Keratinocyte (primary cell): ENCODE data around the gene CAMSAP3.

ENCODE experiments used
- CTCF ChIP-seq, 3 experiments: IDR thresholded peaks in 1 of 3; conservative IDR thresholded peaks in 1 of 3; optimal IDR thresholded peaks in 1 of 3; 2 replicates in 2 of 3; 3 replicates in 1 of 3; pipeline versions ENCODE3 to v1.5.1; 2011; ENCODE audit warnings: low read length in 3 of 3, mild to moderate bottlenecking in 3 of 3, moderate library complexity in 2 of 3, control low read depth in 1 of 3, inconsistent platforms in 1 of 3; ENCODE audit not compliant: insufficient read depth in 2 of 3; ENCODE audit errors: extremely low read depth in 1 of 3
- EZH2 ChIP-seq: IDR thresholded peaks from one replicate; pipeline ENCODE4 v1.6.1; 2012; ENCODE audit warnings: inconsistent platforms, mild to moderate bottlenecking, low read length, moderate library complexity

- no peak for TF ChIP-seq CTCF (optimal IDR thresholded peaks at IDR 0.05 in 1 of 3, IDR thresholded peaks at IDR 0.05 in 1 of 3, conservative IDR thresholded peaks at IDR 0.05 in 1 of 3; ENCODE audit: extremely low read depth in 1 of 3, insufficient read depth in 2 of 3, low read length in 3 of 3)
- no peak for TF ChIP-seq EZH2
Observed at GRCh38 chr19:7589822-7590221, 5.8 kb upstream of the CAMSAP3 start.
